Measurements from ENCODE around the gene GALM. TPM values are rescaled to one million over a fixed set of nuclear protein-coding genes. Genes with fewer than 3 reads are reported as not detected.

GALM gene
- total and polyA plus RNA-seq, 4 donors, result 20.5 to 32.8 (median 26.1) TPM

DNA sequence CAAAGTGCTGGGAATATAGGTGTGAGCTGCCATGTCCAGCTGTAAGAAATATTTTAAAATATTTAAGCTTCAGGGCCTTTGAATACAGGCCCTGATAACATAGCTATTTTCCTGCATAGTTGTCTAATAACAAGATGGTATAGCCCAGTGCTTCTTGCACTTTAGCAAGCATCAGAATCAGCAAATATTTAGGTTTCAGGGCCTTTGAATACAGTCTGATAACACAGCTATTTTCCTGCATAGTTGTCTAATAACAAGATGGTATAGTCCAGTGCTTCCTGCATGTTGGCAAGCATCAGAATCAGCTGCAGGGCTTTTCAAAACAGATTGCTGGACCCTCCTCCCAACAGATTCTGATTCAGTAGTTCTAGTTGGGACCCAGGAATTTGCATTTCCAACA lies 117.7 kb downstream of the GALM start:
- TF ChIP-seq, protein P1, sequence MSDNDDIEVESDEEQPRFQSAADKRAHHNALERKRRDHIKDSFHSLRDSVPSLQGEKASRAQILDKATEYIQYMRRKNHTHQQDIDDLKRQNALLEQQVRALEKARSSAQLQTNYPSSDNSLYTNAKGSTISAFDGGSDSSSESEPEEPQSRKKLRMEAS (IDR thresholded peaks at IDR 0.05), result no peak
- TF ChIP-seq TAF1 (conservative IDR thresholded peaks at IDR 0.05), result no peak
- TF ChIP-seq GABPA (IDR thresholded peaks at IDR 0.05 in 1 of 2, conservative IDR thresholded peaks at IDR 0.05 in 1 of 2), result no peak
- no peak for TF ChIP-seq EGR1 (IDR thresholded peaks at IDR 0.05; ENCODE audit: low read depth in 2 of 2)
- no peak for TF ChIP-seq RXRA (IDR thresholded peaks at IDR 0.05)
- TF ChIP-seq RAD21 (IDR thresholded peaks at IDR 0.05), result no peak
- no peak for TF ChIP-seq FOXA1 (IDR thresholded peaks at IDR 0.05)
- TF ChIP-seq SP1 (IDR thresholded peaks at IDR 0.05), result no peak
- no peak for DNase-seq (ENCODE audit: low spot score)
- Histone ChIP-seq H3K4me1 (ENCODE audit: control insufficient read depth in 4 of 4, insufficient read depth in 4 of 4, low read length in 3 of 4) (peaks cover 9 to 25% (median 23%) of the 10 kb centered on the region in 4 donors), H3K9me3 (ENCODE audit: control insufficient read depth in 4 of 4, low read length in 3 of 4) (no peaks in the 10 kb centered on the region), H3K9ac (ENCODE audit: low read depth in 1 of 2, low read length in 2 of 2) (no peak overlapping the region), H3K4me3 (ENCODE audit: low read depth in 1 of 3, low read length in 3 of 3) (no peak overlapping the region), H3K27ac (ENCODE audit: low read depth in 1 of 2, low read length in 2 of 2) (peak overlapping the region in 1 of 2 donors; percentile 69), H3K36me3 (ENCODE audit: control insufficient read depth in 4 of 4, insufficient read depth in 3 of 4, low read depth in 1 of 4, low read length in 3 of 4) (peaks cover 2 to 10% (median 7%) of the 10 kb centered on the region in 4 donors), H3K27me3 (ENCODE audit: control insufficient read depth in 4 of 4, insufficient read depth in 4 of 4, low read length in 3 of 4) (no peaks in the 10 kb centered on the region)

Other genes starting within 250 kb of the GALM start
- gene HNRNPLL, start 63.2 kb upstream of the GALM start, total RNA-seq, result 10 to 100 TPM; 18.2 to 18.3 TPM
- gene HNRNPLL, start 63.2 kb upstream of the GALM start, polyA plus RNA-seq, result 1 to 10 TPM; 7.7 to 8.0 TPM
- 10 to 100 TPM; 63.4 to 66.9 TPM for gene SRSF7, start 85.2 kb downstream of the GALM start, total RNA-seq
- 100 to 1,000 TPM in 1 of 2 donors, 10 to 100 TPM in 1; 49.8 to 111 TPM for gene SRSF7, start 85.2 kb downstream of the GALM start, polyA plus RNA-seq
- 1 to 10 TPM; 4.5 to 6.3 TPM for gene GEMIN6, start 112.1 kb downstream of the GALM start, total RNA-seq
- 10 to 100 TPM in 1 of 2 donors, 1 to 10 TPM in 1; 5.0 to 13.9 TPM for gene GEMIN6, start 112.1 kb downstream of the GALM start, polyA plus RNA-seq
- gene DHX57, start 209.8 kb downstream of the GALM start, total RNA-seq, result 1 to 10 TPM; 7.1 to 8.7 TPM
- 1 to 10 TPM; 2.8 to 3.6 TPM for gene DHX57, start 209.8 kb downstream of the GALM start, polyA plus RNA-seq
- gene MORN2, start 209.9 kb downstream of the GALM start, total RNA-seq, result 1 to 10 TPM; 2.8 to 4.4 TPM
- gene MORN2, start 209.9 kb downstream of the GALM start, polyA plus RNA-seq, result 10 to 100 TPM; 11.7 to 16.4 TPM
- gene ARHGEF33, start 223.8 kb downstream of the GALM start, total RNA-seq, result under 1 TPM; 0.05 to 0.33 TPM
- gene ARHGEF33, start 223.8 kb downstream of the GALM start, polyA plus RNA-seq, result under 1 TPM in 1 of 2 donors, not detected in 1; 0.08 TPM

Measured in liver (tissue), 9 donors.